D721Med (cell line): ENCODE measurements around the gene RHBDD3.

Source experiments
- DNase-seq: peaks from one replicate; pipeline ENCODE4 v3.0.0; 2011; ENCODE audit warnings: low spot score; ENCODE audit not compliant: insufficient read length
- FAIRE-seq: peaks from 2 replicates; lab custom pipeline; 2011; peaks lifted over from hg19 to GRCh38; lab: Jason Lieb, UNC
- CTCF ChIP-seq: IDR thresholded peaks from 2 replicates; pipeline ENCODE4 v1.5.1; 2012; ENCODE audit warnings: mild to moderate bottlenecking, control low read depth; ENCODE audit not compliant: insufficient read depth; ENCODE audit errors: missing control alignments

RHBDD3 gene

DNA sequence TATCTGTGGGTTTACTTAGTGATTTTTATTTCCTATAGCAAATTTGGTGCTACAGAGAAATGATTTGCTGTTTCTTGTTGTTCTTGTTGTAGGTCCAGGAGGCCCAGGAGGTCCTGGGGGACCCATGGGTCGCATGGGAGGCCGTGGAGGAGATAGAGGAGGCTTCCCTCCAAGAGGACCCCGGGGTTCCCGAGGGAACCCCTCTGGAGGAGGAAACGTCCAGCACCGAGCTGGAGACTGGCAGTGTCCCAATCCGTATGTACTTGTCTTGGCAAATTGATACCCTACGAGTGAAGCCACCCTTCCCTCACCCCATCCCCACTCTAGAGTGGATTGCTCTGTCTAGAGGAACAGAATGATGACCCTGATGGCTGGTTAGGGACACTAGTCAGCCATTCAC lies 30.9 kb upstream of the RHBDD3 start:
- TF ChIP-seq CTCF: no peak
- DNase-seq (no peak), FAIRE-seq (no peak)

- FAIRE-seq (no peak), DNase-seq (no peak)
- TF ChIP-seq CTCF: no peak
These were observed 24.6 kb upstream of the RHBDD3 start for GRCh38 chr22:29292379-29292778.

DNA sequence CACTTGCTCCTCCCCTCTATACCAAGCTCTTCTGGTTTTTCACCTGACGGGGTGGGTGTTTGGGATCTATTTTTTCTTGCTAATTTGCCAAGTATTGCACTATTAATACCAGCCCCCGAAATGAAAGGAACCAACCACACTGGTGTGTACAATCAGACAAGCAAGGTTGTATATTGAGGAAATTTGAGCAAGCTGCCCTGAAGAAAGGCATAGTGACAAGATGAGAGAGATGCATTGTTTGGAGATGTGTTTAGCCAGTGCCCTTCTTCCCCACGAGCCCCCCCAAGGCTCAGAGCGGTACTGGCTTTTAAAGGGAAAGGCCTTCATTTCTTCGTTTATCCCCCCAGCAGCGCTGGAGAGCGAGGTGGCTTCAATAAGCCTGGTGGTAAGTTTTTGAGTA lies 23.4 kb upstream of the RHBDD3 start:
- DNase-seq (no peak), FAIRE-seq (no peak)
- TF ChIP-seq CTCF: no peak

DNA sequence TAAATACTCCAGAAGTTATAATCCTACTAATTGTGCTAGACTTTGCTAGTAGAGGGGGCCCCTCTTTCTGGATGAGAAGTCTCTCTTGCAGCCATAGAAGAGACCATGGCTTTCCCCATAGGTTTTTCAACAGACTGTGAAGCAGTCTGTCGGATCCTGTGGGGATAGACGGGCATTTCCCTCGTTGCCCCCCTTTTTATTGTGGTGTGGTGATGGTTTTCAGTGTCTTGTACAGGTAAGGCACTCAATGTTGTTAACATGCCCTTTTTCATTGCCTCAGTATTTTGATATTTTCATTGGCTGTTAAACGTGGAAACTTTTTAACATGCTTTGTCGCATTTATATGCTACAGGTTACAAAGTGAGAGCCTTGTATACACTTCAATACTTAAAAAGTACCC lies 22.3 kb upstream of the RHBDD3 start:
- FAIRE-seq (no peak), DNase-seq (no peak)
- no peak for TF ChIP-seq CTCF

DNA sequence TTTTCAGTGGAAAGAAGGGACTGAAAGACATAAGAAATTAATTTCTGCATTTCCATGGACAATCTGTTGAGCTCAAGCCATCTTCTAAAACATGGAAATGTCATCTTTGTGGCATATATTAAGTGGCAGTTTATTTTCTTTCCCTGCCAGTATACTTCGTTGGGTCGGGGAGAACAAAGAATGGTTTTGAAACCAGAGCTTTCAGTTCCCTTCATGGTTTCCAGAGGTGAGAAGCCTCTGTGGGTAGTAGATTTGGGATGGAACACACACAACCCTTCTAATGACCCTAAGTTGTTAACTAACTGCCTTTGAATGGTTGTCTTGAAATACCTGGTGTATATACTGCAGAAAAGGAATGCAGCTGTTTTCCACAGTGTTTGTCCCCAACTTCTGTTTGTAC lies 21.1 kb upstream of the RHBDD3 start:
- FAIRE-seq: no peak
- no peak for TF ChIP-seq CTCF
- no peak for DNase-seq

DNA sequence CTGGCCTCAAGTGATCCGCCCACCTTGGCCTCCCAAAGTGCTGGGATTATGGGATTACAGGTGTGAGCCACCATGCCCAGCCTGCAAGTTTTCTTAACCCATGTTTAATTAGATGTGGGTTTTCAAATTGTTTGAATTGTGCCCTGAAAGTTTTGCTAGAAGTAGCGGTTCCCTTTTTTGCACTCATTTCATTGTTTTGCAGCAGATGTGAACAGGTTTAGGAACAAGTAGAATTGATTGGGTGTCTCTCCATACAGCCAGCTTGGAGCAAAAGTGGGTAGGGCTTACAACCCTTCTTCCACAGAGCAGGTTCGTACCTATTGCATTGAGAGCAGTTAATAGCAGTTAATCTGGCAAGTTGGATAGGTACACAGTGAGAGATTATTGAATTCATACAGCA lies 16.4 kb upstream of the RHBDD3 start:
- DNase-seq (no peak), FAIRE-seq (no peak)
- TF ChIP-seq CTCF: no peak

GRCh38 chr22:29277927-29278326 lies 10.1 kb upstream of the RHBDD3 start:
- no peak for TF ChIP-seq CTCF
- FAIRE-seq (no peak), DNase-seq (no peak)
